GM21447 (cell line): ENCODE data around the gene PRKCH.
A peak's percentile ranks its signal among the peaks of the same experiment; 100 is the strongest.
"Not testable (repeated sequence)": the region's sequence is repeated elsewhere in the genome, so short reads cannot be mapped to it uniquely, and the experiment has no call there.

Experiments
- ATAC-seq: cut with Tn5 transposase; IDR thresholded peaks from one replicate; pipeline ENCODE4 v1.9.1; 2021; ENCODE audit not compliant: unreplicated experiment

PRKCH gene

GRCh38 chr14:61524936-61525292 is 203.5 kb downstream of the PRKCH start:
- no peak for ATAC-seq

DNA sequence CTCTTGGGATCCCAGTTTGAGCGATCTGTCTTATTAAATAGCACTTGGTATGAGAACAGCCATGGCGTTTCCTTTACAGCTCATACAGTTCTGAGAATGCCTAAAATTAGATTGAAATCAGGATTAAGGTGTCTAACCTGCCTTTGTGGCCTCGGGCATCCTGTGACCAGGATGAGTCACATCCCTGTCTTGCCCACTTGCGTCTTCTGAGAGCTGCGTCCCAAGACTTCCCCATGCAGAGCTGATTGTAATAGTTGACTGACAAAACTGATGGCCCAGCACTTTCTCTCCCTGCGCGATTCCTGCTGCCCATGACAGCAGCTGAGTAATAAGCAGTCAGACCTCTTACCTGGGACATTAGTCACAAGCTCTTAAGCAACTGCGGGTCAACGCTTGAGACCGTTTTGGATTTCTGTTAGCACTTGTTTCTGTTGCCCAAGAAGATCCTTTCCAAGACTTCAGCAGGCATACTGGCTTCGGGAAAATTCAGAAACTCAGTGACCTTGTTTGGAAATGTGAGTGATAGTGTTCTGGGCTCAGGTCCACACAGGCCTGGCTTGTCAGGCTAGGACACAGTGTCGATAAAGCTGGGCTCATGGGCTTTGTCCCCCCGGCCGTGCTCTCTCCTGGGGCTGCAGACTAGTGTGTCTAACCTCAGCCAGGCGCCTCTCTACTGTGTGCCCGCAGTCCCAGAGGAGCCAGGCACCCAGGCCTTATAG is 204.1 kb downstream of the PRKCH start:
- peak; percentile 94 for ATAC-seq

- ATAC-seq, result no peak
Measured at GRCh38 chr14:61526405-61527312, 205.3 kb downstream of the PRKCH start.

DNA sequence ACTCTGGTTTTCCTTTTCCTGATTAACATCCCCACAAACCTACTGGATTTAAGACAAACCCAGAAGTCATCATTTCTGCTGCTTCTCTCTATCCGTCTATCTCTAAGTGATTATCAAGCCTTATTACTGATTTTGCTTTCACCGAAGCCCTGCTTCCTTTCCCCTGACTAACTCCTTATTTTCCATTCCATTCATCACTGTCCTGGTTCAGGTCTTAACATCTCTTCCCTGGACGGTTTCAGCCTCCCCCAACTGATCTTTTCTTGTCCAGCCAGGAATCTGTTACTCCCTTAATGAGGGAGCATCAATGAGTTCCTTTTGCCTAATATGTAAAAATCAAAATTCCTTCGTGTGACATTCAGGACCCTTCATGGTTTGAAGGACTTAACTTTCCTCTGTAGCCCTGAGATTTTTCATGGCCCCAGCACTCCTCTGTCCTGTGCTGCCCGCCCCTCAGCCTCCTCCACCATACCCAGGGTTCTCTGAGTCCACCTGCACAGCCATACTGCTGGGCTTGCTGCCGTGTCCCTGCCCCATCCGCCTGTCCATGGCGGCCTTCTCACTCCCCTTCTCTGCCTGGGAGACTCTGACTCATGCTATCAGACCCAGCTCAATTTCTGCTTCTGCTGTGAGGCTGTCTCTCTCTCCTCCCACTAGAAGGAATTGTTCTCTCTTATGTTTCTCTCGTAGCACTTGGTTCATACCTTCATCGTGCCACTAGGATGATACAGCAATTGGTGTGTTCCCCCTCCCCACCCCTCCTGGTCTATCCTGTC is 206.1 kb downstream of the PRKCH start:
- no peak for ATAC-seq

DNA sequence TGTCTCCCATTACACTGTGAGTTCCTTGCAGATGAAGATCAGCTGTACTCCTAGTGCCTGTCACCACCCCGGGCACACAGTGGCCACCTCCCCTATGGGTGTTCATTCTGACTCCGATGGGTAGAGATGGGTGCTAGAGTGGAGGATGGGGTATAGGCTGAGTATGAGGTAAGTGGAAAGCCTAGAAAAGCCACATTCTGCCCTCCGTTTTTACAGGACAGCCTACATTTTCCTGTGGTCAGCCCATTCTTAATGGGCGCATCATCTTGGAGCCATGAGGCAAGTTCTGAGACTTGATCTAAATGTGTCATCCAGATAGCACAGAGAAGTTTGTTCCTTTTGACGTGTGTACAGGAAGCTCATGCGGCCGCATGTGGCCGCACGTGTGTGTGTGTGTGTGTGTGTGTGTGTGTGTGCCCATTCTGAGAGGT is 207.2 kb downstream of the PRKCH start:
- ATAC-seq, result no peak

DNA sequence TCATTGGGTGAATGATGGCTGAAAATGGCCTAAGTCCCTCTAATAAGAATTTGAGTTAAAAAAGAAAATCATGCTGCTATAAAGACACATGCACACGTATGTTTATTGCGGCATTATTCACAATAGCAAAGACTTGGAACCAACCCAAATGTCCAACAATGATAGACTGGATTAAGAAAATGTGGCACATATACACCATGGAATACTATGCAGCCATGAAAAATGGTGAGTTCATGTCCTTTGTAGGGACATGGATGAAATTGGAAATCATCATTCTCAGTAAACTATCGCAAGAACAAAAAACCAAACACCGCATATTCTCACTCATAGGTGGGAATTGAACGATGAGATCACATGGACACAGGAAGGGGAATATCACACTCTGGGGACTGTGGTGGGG is 208.0 kb downstream of the PRKCH start:
- not testable (repeated sequence) for ATAC-seq

- no peak for ATAC-seq
Measured at GRCh38 chr14:61530296-61530695, 208.9 kb downstream of the PRKCH start.

- ATAC-seq, result no peak
Measured at GRCh38 chr14:61530896-61531295, 209.5 kb downstream of the PRKCH start.

- ATAC-seq, result no peak
Measured at GRCh38 chr14:61531465-61532122, 210.2 kb downstream of the PRKCH start.

DNA sequence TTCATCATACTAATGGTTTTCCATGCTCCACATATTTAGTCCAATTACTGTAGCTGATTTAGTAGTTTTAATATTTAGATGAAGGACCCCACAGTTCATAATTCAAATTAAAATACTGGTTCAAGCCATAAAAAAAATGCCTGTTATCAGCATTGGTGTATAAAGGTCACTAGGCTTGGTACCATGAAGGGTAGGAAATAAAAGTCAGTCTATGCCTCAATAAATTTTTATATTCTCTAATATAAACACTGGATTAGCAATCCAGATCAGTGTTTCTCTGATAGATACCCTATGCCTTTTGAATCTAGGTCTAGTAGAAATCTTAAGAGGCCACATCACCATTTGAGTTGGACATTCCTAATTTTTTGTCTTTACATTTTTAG is 210.7 kb downstream of the PRKCH start:
- no peak for ATAC-seq

GRCh38 chr14:61532763-61533162 is 211.4 kb downstream of the PRKCH start:
- ATAC-seq, result no peak

- no peak for ATAC-seq
Measured at GRCh38 chr14:61533513-61534255, 212.3 kb downstream of the PRKCH start.

DNA sequence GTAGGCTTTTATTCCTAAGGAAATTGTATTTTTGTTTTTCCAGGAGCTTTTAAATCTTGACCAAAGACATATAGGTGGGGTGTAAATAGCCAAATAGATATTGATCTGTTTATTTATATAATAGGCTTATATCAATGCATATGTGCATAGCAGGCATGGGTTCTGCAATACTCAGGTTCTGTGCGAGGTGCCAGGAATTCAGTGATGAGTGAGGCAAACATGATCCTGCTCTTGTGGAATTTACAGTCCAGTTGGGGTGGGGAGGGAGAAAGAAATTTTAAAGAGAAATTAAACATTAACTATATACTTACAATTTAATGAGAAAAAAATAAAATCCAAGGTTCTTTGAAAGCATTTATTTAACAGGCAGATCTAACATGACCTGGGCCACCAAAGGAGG is 213.7 kb downstream of the PRKCH start:
- no peak for ATAC-seq

DNA sequence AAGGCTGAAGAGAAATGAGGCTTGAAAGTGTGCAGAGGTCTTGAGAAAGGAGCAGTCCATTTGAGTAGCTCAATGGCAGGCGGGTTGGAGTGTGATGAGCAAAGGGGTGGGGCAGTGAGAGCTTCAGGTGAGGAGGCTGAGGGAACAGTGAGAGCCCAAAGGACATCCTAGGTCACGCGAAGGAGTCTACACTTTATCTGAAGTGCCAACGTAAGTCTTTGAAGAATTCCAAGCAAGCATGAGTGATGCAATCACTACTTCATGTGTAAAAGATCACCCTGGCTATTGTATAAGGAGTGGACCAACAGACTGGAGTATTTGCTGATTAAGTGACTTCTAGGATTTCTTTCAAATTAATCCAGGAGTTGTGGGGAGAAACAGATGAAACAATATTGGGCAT is 214.1 kb downstream of the PRKCH start:
- no peak for ATAC-seq

DNA sequence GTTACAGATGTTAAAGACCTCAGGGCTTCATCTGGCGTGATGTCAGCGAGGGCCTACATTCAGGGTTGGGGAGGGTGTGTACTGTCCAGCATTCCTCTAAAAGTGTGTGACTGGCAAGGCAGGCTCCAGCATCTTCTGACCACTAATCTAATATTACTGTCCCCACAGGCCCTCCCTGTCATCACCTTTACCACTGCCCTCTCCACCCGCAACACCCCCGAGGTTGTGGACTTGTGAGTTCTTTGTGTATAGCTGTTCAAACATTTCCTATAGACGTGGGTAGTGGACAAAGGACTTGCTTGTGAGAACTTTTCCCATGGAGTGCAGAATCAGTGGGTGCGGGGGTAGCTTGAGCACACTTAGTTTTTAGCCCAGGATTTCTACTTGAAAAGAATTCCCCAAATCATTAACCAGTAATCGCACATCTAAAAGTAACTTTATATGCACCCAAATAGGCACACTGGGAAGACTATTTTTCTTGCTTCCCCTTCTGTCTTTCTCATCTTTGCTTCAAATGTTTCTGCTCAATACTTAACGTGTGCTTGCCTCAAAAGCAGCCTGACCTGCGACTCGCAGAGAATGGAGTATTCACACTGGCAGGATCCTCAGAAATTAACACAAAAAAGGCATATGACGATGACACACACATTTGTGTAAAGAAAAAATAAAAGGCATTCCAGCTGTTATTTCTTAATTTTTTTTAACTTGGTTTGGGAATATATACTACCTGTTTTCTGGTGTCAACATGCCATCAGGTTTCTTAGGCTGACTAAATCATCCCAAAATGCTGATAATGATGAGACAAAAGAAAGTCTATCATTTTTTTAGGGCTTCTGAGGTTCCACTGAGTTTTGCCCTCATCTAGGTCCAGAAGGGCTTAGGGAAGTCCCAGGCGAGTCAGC is 215.5 kb downstream of the PRKCH start:
- no peak for ATAC-seq

DNA sequence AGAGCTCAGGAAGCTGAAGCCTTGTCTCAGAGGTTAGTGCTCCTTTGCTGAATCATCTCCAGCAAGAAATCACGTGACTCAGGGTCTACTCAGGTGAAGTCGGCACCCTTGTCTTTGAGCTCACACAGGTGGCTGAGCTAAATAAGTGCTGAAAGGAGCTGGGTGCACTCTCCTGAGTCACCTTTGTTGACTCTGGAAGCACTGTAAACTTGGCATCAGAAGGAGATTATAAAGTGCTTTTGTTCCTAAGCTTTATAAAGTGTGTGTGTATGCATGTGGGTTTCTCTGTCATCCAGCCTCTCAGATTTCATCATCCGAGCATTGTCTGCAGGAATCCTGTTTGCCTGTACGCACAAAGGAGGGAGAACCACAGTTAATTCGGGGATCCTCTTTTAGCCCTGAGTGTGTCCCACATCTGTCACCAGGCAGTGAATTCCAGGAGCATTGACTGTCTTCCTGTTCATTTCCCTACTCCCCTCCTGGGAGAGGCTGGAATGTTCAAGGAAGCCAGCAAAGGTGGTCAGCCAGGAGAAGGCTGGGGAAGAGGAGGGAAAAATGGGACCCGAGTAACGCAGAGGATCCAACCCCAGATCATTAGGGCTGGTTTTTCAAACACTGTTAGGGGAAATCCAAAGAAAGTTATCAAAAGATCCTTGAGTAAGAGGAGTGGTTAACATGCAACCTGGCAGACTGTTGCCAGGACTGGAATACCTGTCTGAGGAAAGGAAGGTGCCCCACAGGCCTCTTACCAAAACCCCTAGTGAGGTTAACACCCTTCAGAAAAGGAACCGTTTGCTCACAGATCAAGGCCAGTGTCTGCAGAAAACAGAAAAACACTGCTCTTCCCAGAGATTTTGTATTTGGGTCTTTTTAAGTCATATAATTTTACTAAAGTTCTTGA is 216.4 kb downstream of the PRKCH start:
- peak; percentile 62 for ATAC-seq

DNA sequence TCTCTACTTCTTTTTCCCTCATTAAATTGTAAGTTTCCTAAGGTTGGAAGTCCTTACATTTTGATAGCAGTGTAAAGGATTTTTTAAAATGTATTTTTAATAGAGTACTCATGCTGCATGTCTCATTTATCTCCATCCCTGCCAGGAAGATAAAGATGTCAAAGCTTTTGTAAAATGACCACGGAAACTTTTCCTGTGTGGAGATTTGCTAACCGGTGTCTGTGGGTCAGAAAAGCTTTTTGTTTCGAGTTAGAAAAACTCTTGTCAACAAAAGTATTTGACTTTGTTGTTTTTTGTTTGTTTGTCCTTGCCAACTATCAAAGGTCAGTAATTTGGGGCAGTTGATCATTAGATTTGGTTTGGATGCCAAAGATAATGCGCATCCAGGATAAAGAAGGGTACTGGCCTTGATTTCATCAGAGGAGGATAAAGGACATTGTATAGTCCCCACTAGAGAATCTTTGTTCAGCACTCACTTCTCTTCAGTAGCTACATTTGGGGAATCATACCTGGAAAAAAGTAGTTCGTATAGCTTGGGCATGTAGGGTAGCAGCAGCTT is 217.2 kb downstream of the PRKCH start:
- ATAC-seq, result no peak

- no peak for ATAC-seq
Measured at GRCh38 chr14:61539631-61540030, 218.3 kb downstream of the PRKCH start.
